Stimulated activated CD4-positive, alpha-beta T cell treated with anti-CD3 and anti-CD28 coated beads, Interleukin-15, amount 100 ng/mL, for 24 hours (primary cell): ENCODE measurements around the gene MACROD1.
A peak's percentile ranks its signal among the peaks of the same experiment; 100 is the strongest.
"Not testable (repeated sequence)": the region's sequence is repeated elsewhere in the genome, so short reads cannot be mapped to it uniquely, and the experiment has no call there.

Experiments
- DNase-seq: peaks from one replicate; pipeline ENCODE4 v3.0.0-alpha.2; 2020

Gene MACROD1

GRCh38 chr11:64051297-64051696 lies 114.6 kb downstream of the MACROD1 start:
- no peak for DNase-seq

- DNase-seq: no peak
These were observed 116.4 kb downstream of the MACROD1 start for GRCh38 chr11:64049509-64049908.

DNA sequence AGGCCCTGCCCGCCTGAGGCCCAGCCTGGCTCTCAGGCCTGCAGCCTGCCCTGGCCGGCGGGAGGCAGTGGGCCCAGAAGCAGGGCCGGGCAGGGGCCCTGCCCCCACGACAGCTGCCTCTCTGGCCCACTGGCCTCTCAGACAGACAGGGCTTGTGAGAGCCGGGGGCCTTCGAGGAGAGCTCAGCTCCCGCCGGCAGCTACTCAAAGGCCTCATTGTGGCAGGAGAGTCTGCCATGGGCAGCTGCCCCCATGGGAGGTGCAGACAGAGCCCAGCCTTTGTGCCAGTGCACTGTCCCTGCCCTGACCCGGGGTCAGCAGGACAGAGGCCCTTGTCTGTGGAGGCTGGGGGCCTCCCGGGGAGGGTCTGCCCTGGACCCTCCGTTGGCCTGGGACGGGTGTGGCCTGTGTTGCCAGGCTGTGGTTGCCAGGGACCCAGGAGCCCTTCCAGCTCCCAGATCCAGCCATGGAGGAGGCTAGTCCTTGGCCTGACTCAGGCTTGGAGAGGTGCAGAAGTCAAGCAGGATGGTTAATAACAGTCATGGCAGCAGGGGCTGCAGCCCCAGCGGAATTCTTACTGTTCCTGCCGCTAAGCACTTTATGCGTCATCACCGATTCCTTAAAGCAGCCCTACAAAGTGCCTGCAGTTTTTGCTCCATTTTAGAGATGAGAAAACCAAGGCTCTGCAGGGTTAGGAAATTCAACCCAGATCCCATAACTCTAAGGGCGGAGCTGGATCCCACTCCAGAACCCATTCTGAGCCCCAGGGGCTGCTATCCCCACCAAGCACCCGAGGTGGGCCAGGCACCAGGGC lies 117.7 kb downstream of the MACROD1 start:
- no peak for DNase-seq

DNA sequence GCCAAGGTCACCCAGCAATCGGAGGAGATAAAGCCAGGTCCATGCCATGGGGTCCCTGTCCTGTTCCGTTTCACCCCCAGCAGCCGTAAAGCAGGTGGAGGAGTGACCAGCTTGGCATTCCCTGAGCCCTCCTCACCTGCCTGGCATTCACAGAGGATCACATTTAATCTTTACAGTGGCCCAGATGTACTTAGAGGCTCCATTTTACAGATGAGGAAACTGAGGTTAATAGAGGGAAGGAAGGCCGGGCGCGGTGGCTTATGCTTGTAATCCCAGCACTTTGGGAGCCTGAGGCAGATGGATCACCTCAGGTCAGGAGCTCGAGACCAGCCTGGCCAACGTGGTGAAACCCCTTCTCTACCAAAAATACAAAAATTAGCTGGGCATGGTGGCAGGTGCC lies 118.5 kb downstream of the MACROD1 start:
- DNase-seq: not testable (repeated sequence)

DNA sequence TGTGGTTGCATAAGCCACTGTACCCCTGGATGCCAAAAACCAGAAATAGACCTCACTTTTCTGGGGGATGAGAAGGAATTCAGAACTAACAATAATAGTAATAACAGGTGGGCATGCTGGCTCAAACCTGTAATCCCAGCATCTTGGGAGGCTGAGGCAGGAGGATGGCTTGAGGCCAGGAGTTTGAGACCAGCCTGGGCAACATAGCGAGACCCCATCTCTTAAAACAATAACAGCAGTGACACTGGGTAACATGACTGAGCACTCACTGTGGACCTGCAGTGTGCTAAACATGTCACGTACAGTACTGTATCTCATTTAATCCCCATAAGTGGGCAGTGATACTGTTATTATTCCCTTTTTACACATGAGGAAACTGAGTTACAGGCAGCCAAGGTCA lies 120.2 kb downstream of the MACROD1 start:
- no peak for DNase-seq

DNA sequence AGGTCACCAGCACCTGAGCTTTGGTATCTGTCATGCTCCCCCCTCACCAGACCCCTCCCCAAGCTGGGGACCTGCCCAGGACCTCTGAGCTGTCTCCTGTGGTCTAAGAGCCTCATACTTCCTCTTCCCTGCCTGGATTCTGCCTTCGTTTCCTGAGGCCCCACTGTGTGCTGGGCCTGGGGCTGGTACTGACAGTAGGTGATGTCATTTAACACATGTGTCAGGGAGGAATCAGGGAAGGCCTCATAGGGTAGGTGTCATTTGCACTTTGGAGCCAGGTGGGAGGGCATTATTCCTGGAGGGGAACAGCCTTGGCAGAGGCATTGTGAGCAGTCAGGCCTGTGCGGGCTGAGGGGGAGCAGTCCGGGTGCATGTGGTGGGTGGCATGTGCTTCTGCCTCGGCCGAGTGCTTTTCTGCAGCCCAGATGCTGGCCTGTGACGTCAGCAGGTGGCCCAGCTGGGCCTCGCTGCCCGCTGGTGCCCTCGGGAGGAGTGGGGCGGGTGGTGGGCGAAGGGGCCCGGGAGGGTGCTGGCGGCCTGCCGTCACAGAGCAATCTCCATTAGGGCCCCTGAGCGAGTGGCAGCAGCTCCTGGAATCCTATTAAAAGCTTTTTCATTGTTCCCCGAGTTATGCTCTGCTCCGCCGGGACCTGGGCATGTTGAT lies 121.1 kb downstream of the MACROD1 start:
- no peak for DNase-seq

- DNase-seq: no peak
These were observed 122.4 kb downstream of the MACROD1 start for GRCh38 chr11:64043545-64043944.

DNA sequence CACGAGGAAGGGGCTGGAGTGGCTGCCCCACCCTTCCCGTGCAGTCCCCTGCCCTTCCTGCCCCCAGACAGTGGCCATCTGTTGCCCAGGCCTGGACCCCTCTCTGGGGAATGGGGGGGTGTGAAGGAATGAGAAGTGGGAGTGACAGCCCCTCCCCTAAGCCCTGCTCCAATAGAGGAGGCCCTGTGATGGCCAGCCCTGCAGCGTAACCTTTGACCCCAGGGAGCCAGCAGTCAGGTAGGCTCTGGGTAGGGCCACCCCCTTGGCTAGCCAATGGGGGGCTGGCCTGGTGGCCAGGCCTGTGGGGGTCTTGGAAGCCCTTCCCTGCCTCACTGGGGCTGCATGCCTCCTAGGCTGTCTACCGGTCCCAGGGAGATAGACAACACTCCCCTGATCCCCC lies 123.6 kb downstream of the MACROD1 start:
- DNase-seq: no peak

DNA sequence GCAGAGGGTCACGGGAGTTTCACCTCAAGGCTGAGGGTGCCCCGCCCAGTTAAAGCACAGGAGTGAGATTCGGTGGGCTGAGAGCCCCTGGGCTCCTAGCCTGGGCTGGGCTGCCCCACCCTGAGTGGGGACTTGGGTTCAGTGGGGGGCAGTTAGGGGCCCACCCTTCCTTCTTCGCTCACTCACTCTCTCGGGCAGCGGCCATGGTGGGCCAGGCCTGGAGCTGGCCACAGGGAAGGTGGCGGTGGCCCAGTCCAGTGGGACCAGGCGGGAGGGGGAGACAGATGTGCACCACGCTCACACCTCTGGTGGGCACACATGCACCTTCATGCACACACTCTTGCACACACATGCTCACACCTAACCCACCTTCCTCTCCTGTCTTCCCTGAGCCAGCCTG lies 124.1 kb downstream of the MACROD1 start:
- DNase-seq: no peak

DNA sequence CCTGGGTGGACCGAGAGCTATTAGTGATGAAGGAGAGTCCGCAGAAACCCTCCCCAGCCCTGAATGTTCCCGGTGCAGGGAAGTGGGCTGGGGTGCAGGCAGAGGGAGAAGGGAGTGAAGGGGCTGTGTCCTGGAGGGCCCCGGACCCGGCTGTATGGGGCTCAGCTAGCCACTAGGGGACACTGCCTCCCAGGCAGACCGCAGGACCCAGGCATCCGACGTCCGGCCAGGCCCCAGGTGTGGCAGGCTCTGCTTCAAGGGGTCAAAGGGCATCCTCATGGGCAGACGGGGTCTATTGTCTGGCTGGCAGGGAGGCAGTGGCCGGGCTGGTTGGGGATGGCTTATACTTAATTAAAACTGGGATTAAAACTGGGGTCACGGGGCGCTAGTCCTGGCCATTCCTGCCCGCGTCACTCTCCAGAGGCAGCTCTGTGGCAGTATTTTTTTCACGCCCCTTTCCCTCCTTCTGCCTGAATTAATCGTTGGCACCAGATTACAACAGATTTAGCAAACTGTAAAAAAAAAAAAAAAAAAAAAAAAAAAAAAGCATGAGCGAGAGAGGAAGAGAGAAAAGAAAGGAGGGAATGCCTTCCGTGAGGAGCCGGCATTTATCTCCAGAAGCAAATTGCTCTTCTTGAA lies 125.1 kb downstream of the MACROD1 start:
- DNase-seq: no peak

DNA sequence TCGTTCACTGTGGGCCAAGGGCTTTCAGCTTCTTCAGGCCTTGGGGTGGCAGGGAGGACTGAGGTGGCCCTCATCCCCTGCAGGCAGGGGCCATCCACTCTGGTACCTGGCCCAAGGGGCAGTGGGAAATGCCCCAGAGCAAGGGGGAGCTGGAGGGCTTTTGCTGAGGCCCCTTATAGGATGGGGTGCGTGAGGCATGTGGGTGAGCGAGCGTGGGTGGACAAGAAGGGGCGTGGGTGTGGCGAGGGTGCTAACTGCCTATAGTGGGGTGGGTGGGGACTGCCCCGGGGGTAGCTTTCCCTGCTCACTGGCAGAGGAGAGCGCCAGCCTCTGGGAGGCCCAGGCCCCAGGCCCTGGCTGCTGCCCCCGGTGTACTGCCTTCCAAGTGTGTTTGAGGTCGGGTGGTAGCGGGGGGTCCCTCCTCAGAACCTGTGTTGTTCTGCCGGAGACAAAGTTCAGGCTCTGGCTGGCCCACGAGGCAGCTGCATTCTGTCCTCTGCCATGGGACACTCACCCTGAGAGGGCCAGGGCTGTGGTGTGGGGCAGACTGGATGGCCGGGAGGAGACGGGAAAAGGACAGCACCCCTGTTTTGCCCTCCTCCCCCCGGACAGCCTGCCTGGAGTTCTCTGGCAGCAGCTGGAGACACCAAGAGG lies 126.8 kb downstream of the MACROD1 start:
- no peak for DNase-seq

- DNase-seq: no peak
These were observed 127.4 kb downstream of the MACROD1 start for GRCh38 chr11:64038500-64038899.

DNA sequence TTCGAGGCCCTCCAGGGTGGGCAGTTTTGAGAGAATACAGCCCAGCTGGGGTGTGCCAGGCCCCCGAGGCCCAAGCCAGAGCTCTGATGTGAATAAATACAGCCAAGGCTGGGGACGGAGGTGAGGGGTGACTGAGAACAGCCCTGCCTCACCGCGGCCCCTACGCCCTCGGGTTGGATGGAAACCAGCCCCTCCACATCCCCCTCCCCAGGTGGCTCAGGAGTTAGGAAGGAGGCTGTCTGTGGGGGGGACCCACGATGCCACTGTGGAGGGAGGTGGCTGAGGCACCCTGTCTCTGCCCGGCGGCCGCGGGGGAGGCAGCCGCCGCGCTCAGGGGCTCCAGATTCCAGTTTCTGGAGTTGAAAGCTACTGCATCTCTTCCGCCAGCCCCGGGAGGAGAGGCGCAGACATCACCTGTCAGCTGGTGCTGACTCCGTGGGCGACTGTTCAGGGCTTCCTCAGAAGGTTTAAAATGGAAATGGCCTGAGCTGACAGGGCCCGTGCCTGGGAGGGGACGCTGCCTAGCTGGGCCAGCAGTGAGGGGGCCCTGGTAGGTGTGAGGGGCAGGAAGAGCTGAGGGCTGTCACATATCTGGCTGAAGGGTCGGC lies 128.8 kb downstream of the MACROD1 start:
- peak; percentile 30 for DNase-seq

DNA sequence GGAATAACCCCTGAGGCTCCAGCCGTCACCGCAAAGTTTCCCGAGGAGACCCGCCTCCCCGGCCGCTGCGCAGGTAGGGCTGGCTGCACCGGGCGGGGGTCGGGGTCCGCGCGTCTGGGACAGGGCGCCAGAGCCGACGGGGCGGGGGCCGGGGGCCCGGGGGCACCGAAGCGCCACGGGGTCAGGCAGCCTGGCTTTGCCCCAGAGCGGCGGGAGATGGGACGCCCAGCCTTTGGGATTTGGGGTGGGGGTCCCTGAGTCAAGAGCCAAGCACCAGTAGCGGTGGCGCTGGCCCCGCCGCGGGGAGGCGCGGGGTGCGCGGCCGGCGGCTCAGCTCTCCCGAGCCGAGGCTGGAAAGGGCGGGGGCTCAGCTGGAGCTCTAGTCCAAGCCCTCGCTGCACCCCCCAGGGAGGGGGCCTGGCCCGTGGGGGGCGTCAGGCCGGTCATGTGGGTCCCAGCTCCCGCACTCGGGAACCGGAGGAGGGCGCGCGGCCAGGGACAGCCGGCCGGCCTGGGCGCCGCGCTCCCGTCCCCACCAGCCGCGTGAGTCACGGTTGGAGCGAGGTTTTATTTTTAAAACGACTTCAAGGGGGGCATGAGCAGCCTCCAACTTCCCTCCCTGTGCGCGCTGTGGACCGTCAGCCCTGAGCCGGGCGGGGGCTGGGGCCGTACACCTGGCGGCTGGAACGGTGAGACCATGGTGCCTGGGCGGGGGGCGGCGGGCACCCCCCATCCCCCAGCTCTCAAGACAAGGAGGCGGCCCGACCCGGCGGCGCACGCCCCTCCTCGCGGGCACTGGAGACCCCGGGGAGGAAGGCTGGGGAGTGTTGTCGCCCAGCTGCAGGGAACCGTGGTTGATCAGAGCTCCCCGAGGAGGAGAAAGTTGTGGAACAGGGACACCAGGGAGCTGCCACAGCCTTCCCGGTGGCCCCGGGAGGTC lies 129.6 kb downstream of the MACROD1 start:
- DNase-seq: peak; percentile 23

GRCh38 chr11:64035576-64035975 lies 130.3 kb downstream of the MACROD1 start, which contains the start of gene FLRT1:
Gene FLRT1 (plus strand): TSS chr11:64035931. CDS start chr11:64116268, 80,337 bp downstream.
- no peak for DNase-seq

DNA sequence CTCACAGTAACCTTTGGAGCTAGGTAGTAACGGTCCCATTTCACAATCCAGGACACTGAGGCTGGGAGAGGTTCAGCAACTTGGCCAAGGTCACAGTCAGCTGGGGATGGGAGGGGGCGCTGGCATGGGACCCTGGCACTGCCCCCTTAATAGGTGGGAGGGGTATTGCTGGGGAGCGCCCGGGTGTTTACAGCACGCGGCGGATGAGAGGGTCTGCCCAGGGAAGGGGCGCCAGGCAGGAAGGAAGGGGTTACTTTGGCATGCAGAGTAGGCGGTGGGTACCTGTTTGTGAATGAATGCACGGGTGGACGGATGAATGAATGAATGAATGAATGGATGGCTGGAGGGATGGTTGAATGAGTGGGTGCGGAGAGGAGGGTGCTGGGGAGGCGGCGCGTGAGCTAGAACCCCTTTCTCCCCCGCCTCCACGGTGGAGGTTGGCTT lies 130.8 kb downstream of the MACROD1 start:
- no peak for DNase-seq

GRCh38 chr11:64034411-64034811 lies 131.5 kb downstream of the MACROD1 start:
- DNase-seq: no peak

- no peak for DNase-seq
These were observed 133.9 kb downstream of the MACROD1 start for GRCh38 chr11:64032050-64032449.

GRCh38 chr11:64031001-64031400 lies 134.9 kb downstream of the MACROD1 start:
- no peak for DNase-seq

- no peak for DNase-seq
These were observed 136.1 kb downstream of the MACROD1 start for GRCh38 chr11:64029773-64030172.

DNA sequence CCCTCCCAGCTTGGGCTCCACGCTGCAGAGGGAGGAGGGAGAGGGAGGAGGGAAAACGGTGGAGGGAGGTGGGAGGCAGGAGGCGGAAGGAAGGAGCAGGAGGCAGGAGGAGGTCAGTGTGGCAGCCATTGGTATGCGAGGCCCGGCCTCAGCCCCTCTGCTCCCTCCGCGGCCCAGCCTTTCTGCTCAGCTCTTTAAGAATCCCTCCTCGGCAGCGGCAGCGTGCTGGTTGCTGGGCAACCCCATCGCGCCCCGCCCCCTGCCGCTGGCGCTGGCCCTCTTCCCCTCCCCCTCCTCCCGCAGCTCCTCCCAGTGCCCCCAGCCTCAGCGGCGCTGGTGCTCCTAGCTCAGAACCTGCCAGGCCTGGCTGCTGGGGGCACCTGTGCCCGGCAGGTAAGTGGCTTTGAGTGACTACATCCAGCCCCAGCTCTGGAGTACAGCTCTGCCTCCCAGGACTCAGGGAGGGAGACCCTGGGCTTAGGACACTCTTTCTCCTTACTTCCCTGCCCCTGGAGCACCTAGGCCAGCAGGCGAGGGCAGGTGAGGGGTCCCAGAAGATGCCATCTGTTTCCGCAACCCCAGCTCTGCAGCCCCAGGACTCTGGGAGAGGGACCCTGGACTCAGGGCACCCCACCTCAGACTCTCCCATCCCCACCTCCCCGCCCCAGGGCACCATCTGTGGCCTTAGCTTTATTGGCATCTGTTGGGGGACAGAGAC lies 137.4 kb downstream of the MACROD1 start:
- DNase-seq: peak; percentile 27
